Measurements from ENCODE around the gene CCDC171. TPM values are rescaled to one million over a fixed set of nuclear protein-coding genes. Genes with fewer than 3 reads are reported as not detected.

Gene CCDC171
- total and polyA plus RNA-seq, 2 donors from 2014 or later = 1.2 to 5.1 TPM

DNA sequence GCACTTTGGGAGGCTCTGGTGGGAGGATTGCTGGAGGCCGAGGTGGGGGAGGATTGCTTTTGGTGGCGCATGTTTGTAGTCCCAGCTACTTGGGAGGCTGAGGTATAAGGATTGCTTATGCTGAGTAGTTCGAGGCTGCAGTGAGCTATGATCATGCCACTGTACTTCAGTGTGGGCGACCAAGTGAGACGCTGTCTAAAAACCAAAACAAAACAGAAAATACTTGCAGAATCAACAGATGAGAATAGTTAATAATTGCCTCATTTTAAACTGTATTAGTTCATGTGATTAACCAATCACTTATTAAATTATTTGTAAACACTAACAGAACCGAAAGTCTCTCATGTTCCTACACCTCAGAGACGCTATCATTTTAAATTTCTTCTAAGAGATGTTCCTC lies 118.1 kb downstream of the CCDC171 start:
- Histone ChIP-seq H3K4me3 (ENCODE audit: low read length in 3 of 3) (no peak overlapping the region), H3K36me3 (ENCODE audit: control insufficient read depth in 2 of 3, insufficient read depth in 3 of 3, low read length in 3 of 3) (no peaks in the 10 kb centered on the region), H3K9ac (ENCODE audit: low read length in 3 of 3) (no peak overlapping the region), H3K9me3 (ENCODE audit: control insufficient read depth in 2 of 3, insufficient read depth in 1 of 3, low read length in 3 of 3) (no peaks in the 10 kb centered on the region), H3K4me1 (ENCODE audit: control insufficient read depth in 2 of 3, insufficient read depth in 2 of 3, low read depth in 1 of 3, low read length in 3 of 3) (no peaks in the 10 kb centered on the region), H3K27me3 (ENCODE audit: control insufficient read depth, insufficient read depth, low read length) (no peaks in the 10 kb centered on the region), H3K27ac (ENCODE audit: low read depth in 2 of 2, low read length in 2 of 2) (no peak overlapping the region)
- intact Hi-C loops (cut with DNase I) = no loop called here
- no peak for FAIRE-seq
- DNase-seq = no peak
- TF ChIP-seq, protein P1, sequence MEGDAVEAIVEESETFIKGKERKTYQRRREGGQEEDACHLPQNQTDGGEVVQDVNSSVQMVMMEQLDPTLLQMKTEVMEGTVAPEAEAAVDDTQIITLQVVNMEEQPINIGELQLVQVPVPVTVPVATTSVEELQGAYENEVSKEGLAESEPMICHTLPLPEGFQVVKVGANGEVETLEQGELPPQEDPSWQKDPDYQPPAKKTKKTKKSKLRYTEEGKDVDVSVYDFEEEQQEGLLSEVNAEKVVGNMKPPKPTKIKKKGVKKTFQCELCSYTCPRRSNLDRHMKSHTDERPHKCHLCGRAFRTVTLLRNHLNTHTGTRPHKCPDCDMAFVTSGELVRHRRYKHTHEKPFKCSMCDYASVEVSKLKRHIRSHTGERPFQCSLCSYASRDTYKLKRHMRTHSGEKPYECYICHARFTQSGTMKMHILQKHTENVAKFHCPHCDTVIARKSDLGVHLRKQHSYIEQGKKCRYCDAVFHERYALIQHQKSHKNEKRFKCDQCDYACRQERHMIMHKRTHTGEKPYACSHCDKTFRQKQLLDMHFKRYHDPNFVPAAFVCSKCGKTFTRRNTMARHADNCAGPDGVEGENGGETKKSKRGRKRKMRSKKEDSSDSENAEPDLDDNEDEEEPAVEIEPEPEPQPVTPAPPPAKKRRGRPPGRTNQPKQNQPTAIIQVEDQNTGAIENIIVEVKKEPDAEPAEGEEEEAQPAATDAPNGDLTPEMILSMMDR (IDR thresholded peaks at IDR 0.05; ENCODE audit: borderline replicate concordance, extremely low read depth, insufficient read depth) = no peak

DNA sequence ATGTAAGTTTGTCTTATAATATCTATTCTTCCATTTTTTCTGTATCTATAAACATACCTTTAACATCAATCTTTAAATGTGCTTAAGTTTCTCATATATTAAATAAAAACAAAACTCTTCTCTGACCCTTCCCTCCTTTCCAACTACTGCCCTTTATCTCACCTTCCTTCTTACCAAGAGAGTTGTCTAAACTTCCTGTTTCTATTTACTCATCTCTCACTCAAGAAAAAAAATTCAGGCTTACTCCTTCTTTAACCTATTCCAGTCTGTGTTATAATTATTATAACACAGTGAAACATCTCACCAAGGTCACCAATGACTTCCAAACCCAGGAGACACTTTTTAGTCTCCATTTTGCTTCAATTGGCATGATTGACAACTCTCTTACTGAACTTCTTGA lies 140.9 kb downstream of the CCDC171 start:
- H3K36me3 ChIP-seq (ENCODE audit: control insufficient read depth in 2 of 3, insufficient read depth in 3 of 3, low read length in 3 of 3) = no peaks in the 10 kb centered on the region
- intact Hi-C loops (cut with DNase I) = no loop called here
- H3K9ac ChIP-seq (ENCODE audit: low read length in 3 of 3) = no peak overlapping the region
- no peak overlapping the region for H3K4me3 ChIP-seq (ENCODE audit: low read length in 3 of 3)
- no peak overlapping the region for H3K27ac ChIP-seq (ENCODE audit: low read depth in 2 of 2, low read length in 2 of 2)
- no peaks in the 10 kb centered on the region for H3K4me1 ChIP-seq (ENCODE audit: control insufficient read depth in 2 of 3, insufficient read depth in 2 of 3, low read depth in 1 of 3, low read length in 3 of 3)
- no peaks in the 10 kb centered on the region for H3K27me3 ChIP-seq (ENCODE audit: control insufficient read depth, insufficient read depth, low read length)
- DNase-seq (no peak), FAIRE-seq (no peak)
- TF ChIP-seq, protein P1 (IDR thresholded peaks at IDR 0.05; ENCODE audit: borderline replicate concordance, extremely low read depth, insufficient read depth) = no peak
- no peaks in the 10 kb centered on the region for H3K9me3 ChIP-seq (ENCODE audit: control insufficient read depth in 2 of 3, insufficient read depth in 1 of 3, low read length in 3 of 3)

DNA sequence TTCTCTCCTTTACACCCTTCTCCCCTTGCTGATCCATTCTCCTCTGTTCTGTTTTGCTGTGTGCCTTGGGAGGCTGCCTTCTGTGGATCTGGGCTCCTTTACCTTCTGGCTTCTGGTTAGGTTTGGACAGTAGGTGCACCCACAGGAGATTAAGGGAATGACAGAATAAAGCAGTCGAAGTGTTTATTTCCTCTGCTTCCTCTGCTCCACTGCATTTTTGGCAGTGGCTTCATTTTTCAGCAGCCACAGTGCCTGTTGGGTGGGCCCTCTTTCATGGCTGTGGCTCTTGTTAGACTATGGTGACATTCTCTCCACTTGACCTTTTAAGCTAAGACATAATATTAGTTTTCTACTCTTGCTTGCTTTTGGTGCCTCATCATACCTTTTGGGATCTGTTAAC lies 144.1 kb downstream of the CCDC171 start:
- no peak for DNase-seq
- no peak for FAIRE-seq

More for the DNA sequence above, 144.1 kb downstream of the CCDC171 start:
- TF ChIP-seq, protein P1 (IDR thresholded peaks at IDR 0.05; ENCODE audit: borderline replicate concordance, extremely low read depth, insufficient read depth) = no peak
- Histone ChIP-seq H3K4me3 (ENCODE audit: low read length in 3 of 3) (no peak overlapping the region), H3K27ac (ENCODE audit: low read depth in 2 of 2, low read length in 2 of 2) (no peak overlapping the region), H3K9me3 (ENCODE audit: control insufficient read depth in 2 of 3, insufficient read depth in 1 of 3, low read length in 3 of 3) (no peaks in the 10 kb centered on the region), H3K27me3 (ENCODE audit: control insufficient read depth, insufficient read depth, low read length) (no peaks in the 10 kb centered on the region), H3K36me3 (ENCODE audit: control insufficient read depth in 2 of 3, insufficient read depth in 3 of 3, low read length in 3 of 3) (no peaks in the 10 kb centered on the region), H3K4me1 (ENCODE audit: control insufficient read depth in 2 of 3, insufficient read depth in 2 of 3, low read depth in 1 of 3, low read length in 3 of 3) (no peaks in the 10 kb centered on the region), H3K9ac (ENCODE audit: low read length in 3 of 3) (no peak overlapping the region)
- intact Hi-C loops (cut with DNase I) = no loop called here

All from kidney (tissue), 14 donors.